ENCODE data around the gene PUS7L. TPM values are rescaled to one million over a fixed set of nuclear protein-coding genes. Genes with fewer than 3 reads are reported as not detected.

PUS7L gene
- total and polyA plus RNA-seq, 2 of the 13 experiments (the other 11 are each of a cell fraction or from before 2014, with no cell fraction given): 6.5 to 37.6 TPM

DNA sequence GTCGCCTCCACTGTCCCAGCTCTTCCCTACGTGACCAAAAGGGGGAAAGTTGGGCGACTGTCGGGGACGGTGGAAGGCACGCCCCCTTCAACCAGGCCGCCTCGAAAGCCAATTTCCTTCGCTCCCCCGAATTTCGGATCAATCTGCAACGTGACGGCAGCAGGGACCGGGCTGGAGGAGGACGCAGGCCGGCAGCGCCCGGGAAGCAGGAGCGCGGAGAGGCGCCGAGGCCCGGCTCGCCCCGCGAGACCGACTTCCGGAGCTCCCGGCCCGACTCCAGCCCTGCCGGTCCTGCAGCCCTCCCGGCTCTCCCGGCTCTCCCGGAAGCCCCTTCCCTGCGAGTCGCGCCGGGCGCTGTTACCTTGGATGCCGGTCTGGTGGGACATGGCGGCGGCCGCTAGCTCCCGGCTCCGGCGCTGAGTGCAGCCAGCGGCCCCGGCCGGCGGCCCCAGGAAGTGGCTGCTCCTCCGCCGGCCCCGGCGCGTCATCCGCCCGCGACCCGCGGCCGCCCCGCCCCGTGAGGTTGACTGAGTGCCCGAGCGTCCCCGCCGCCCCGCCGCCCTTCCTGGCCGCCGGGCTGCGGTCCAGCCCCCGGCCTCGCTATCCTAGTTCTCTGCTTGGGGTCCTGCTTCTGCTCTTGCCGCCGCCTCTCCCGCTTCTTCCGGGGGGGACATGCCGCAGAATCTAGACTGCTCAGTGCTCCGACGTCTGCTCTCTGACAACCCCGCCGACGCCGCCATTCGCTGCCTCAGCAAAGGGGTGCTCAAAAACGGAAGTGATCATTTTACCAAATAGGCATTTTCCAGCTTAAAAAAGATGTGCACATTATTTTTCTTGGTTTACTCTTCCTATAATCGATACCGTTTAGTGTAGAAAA, 47.5 kb upstream of the PUS7L start, which contains the start of gene TWF1 (continued):
- TF ChIP-seq EP300 (IDR thresholded peaks at IDR 0.05; ENCODE audit: low read depth in 2 of 2, low read length in 2 of 2) (no peak), EP300 (CRISPR knock-in tag; IDR thresholded peaks at IDR 0.05; ENCODE audit: borderline replicate concordance) (no peak), ZNF557 (CRISPR knock-in tag; IDR thresholded peaks at IDR 0.05) (no peak), ZNF496 (CRISPR knock-in tag; IDR thresholded peaks at IDR 0.05; ENCODE audit: insufficient replicate concordance) (no peak), EED (CRISPR knock-in tag; IDR thresholded peaks at IDR 0.05) (no peak), JUNB (CRISPR knock-in tag; IDR thresholded peaks at IDR 0.05; ENCODE audit: borderline replicate concordance) (no peak), SP140L (CRISPR knock-in tag; IDR thresholded peaks at IDR 0.05; ENCODE audit: borderline replicate concordance) (no peak), TP53 (CRISPR knock-in tag; conservative IDR thresholded peaks at IDR 0.05) (no peak), HIVEP1 (CRISPR knock-in tag; IDR thresholded peaks at IDR 0.05) (no peak; the same call in 1 of the 2 replicates), NFIB (CRISPR knock-in tag; IDR thresholded peaks at IDR 0.05; ENCODE audit: borderline replicate concordance) (no peak), ZNF343 (CRISPR knock-in tag; IDR thresholded peaks at IDR 0.05) (no peak), PCBP2 (optimal IDR thresholded peaks at IDR 0.05; ENCODE audit: low read depth, low read length, poor library complexity, severe bottlenecking) (no peak), CHD2 (IDR thresholded peaks at IDR 0.05; ENCODE audit: low read depth, low read length) (no peak), ZNF672 (CRISPR knock-in tag; IDR thresholded peaks at IDR 0.05) (no peak)
- TF ChIP-seq, protein P1, sequence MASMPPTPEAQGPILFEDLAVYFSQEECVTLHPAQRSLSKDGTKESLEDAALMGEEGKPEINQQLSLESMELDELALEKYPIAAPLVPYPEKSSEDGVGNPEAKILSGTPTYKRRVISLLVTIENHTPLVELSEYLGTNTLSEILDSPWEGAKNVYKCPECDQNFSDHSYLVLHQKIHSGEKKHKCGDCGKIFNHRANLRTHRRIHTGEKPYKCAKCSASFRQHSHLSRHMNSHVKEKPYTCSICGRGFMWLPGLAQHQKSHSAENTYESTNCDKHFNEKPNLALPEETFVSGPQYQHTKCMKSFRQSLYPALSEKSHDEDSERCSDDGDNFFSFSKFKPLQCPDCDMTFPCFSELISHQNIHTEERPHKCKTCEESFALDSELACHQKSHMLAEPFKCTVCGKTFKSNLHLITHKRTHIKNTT (CRISPR knock-in tag; IDR thresholded peaks at IDR 0.05): no peak
- TF ChIP-seq, protein P2, sequence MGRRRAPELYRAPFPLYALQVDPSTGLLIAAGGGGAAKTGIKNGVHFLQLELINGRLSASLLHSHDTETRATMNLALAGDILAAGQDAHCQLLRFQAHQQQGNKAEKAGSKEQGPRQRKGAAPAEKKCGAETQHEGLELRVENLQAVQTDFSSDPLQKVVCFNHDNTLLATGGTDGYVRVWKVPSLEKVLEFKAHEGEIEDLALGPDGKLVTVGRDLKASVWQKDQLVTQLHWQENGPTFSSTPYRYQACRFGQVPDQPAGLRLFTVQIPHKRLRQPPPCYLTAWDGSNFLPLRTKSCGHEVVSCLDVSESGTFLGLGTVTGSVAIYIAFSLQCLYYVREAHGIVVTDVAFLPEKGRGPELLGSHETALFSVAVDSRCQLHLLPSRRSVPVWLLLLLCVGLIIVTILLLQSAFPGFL (CRISPR knock-in tag; IDR thresholded peaks at IDR 0.05): no peak
- TF ChIP-seq, protein P3, sequence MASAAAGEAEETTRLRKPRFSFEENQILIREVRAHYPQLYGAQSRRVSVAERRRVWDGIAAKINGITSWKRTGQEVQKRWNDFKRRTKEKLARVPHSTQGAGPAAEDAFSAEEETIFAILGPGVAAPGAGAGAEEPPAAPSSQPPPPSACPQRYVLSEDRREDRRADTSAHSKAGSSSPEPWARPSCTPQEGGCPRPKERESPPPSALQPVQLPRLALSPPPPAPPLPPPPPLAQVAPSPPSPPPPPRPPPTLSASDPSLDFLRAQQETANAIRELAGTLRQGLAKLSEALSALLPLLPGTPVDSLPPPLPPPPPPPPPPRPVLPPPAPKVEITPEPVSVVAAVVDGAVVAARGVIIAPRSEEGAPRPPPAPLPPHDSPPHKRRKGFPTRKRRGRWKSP (CRISPR knock-in tag; IDR thresholded peaks at IDR 0.05): 0 out of 2 replicates have a peak, but pooled peaks have one; percentile 53
- TF ChIP-seq, protein P4, sequence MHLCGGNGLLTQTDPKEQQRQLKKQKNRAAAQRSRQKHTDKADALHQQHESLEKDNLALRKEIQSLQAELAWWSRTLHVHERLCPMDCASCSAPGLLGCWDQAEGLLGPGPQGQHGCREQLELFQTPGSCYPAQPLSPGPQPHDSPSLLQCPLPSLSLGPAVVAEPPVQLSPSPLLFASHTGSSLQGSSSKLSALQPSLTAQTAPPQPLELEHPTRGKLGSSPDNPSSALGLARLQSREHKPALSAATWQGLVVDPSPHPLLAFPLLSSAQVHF (CRISPR knock-in tag; IDR thresholded peaks at IDR 0.05): no peak
- TF ChIP-seq, protein P5, sequence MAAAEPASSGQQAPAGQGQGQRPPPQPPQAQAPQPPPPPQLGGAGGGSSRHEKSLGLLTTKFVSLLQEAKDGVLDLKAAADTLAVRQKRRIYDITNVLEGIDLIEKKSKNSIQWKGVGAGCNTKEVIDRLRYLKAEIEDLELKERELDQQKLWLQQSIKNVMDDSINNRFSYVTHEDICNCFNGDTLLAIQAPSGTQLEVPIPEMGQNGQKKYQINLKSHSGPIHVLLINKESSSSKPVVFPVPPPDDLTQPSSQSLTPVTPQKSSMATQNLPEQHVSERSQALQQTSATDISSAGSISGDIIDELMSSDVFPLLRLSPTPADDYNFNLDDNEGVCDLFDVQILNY (CRISPR knock-in tag; conservative IDR thresholded peaks at IDR 0.05): no peak
- TF ChIP-seq, protein P6, sequence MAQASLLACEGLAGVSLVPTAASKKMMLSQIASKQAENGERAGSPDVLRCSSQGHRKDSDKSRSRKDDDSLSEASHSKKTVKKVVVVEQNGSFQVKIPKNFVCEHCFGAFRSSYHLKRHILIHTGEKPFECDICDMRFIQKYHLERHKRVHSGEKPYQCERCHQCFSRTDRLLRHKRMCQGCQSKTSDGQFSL (CRISPR knock-in tag; IDR thresholded peaks at IDR 0.05): no peak
- TF ChIP-seq, protein P7, sequence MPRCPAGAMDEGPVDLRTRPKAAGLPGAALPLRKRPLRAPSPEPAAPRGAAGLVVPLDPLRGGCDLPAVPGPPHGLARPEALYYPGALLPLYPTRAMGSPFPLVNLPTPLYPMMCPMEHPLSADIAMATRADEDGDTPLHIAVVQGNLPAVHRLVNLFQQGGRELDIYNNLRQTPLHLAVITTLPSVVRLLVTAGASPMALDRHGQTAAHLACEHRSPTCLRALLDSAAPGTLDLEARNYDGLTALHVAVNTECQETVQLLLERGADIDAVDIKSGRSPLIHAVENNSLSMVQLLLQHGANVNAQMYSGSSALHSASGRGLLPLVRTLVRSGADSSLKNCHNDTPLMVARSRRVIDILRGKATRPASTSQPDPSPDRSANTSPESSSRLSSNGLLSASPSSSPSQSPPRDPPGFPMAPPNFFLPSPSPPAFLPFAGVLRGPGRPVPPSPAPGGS (CRISPR knock-in tag; IDR thresholded peaks at IDR 0.05): 0 out of 2 replicates have a peak, but pooled peaks have one; percentile 50

Data from HepG2 (cell line).